ENCODE results near the gene PPM1B.
"Not testable (repeated sequence)": the region's sequence is repeated elsewhere in the genome, so short reads cannot be mapped to it uniquely, and the experiment has no call there.

PPM1B gene

DNA sequence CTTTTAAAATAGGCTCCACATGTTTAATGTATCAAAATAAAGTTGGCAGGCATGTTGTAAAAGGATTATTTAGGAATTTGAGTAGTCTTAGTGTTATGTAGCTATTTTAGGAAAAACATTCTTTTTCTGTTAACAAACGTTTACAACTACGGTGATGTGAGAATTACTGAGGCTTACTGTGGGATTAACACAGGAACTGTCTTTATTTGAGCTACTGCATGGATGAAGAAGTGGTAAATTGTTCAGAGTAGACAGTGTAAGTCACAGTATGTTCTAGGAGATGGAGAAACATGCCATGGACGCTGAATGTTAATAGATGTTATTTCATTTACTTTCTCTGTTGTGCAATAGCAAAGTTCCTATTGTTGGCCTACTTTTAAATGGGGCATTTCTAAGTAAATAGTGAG, 1.6 kb downstream of the PPM1B start:
- H3K18ac ChIP-seq (ENCODE audit: low read length), result no peak overlapping the region
- H4K8ac ChIP-seq (ENCODE audit: low read depth, low read length), result no peak overlapping the region
- H4K91ac ChIP-seq (ENCODE audit: low read depth, low read length), result no peak overlapping the region
- DNase-seq, result peak in 1 of 2 donors; percentile 31
- no peak overlapping the region for H2AFZ ChIP-seq (ENCODE audit: insufficient read depth, low read length, poor library complexity)
- H2BK5ac ChIP-seq (ENCODE audit: low read depth, low read length, poor library complexity), result no peak overlapping the region
- peaks cover 2 to 3% of the 10 kb centered on the region in 2 experiments for H3K36me3 ChIP-seq (ENCODE audit: control insufficient read depth in 1 of 2, insufficient read depth in 2 of 2, low read length in 2 of 2)
- H3K9ac ChIP-seq (ENCODE audit: low read length), result no peak overlapping the region
- peaks cover 15% of the 10 kb centered on the region for H3K79me1 ChIP-seq (ENCODE audit: low read length)
- H2BK120ac ChIP-seq (ENCODE audit: insufficient read depth, low read length, poor library complexity), result no peak overlapping the region
- no peak overlapping the region for H3K27ac ChIP-seq (ENCODE audit: low read depth, low read length)
- H4K12ac ChIP-seq (ENCODE audit: low read depth, low read length), result no peak overlapping the region
- no peak overlapping the region for H3K23ac ChIP-seq (ENCODE audit: low read length)
- peak overlapping the region; percentile 63 for H3K4ac ChIP-seq (ENCODE audit: low read depth, low read length)
- no peak overlapping the region for H3K4me3 ChIP-seq (ENCODE audit: low read depth, low read length)
- peak overlapping the region; percentile 79 for H3K4me2 ChIP-seq (ENCODE audit: low read length)
- no peaks in the 10 kb centered on the region for H3K9me3 ChIP-seq (ENCODE audit: insufficient read depth, low read depth, low read length)
- no peak overlapping the region for H2BK12ac ChIP-seq (ENCODE audit: low read length)
- H3K79me2 ChIP-seq (ENCODE audit: control insufficient read depth, insufficient read depth, low read length, poor library complexity), result peaks cover 18% of the 10 kb centered on the region
- no CpG with 5 or more reads among the region's 3 CpGs for WGBS (ENCODE audit: extremely low coverage, insufficient coverage, insufficient read length)
- no peak overlapping the region for H2AK5ac ChIP-seq (ENCODE audit: low read length)
- no peaks in the 10 kb centered on the region for H3K27me3 ChIP-seq (ENCODE audit: insufficient read depth, low read length)
- no peak overlapping the region for H3K14ac ChIP-seq (ENCODE audit: low read length)
- peaks cover 3 to 8% of the 10 kb centered on the region in 2 experiments for H3K4me1 ChIP-seq (ENCODE audit: control insufficient read depth in 1 of 2, insufficient read depth in 2 of 2, low read length in 2 of 2)

DNA sequence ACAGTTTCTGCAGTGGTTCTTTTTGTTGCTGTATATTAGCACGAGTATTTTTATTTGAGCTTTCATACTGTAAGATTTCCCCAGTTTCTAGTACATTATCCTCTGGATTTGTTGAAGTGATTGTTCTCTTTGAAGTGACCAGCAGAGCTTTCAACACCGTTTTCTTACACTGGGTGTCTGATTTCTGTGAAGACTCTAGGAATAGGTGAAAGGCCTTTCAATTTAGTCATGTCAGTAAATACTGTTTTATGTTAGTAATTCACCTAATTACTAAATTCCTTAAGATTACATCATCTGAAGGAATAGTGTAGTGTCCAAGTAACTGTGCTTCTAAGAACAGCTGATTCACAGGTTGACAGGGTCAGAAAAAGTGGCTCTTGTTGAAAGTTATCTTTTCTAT, 2.3 kb downstream of the PPM1B start:
- Histone ChIP-seq H3K4me1 (ENCODE audit: control insufficient read depth in 1 of 2, insufficient read depth in 2 of 2, low read length in 2 of 2) (peaks cover 3 to 8% of the 10 kb centered on the region in 2 experiments), H3K4me2 (ENCODE audit: low read length) (peak overlapping the region; percentile 24), H4K91ac (ENCODE audit: low read depth, low read length) (no peak overlapping the region), H3K9me3 (ENCODE audit: insufficient read depth, low read depth, low read length) (no peaks in the 10 kb centered on the region), H3K9ac (ENCODE audit: low read length) (no peak overlapping the region), H4K8ac (ENCODE audit: low read depth, low read length) (no peak overlapping the region), H4K12ac (ENCODE audit: low read depth, low read length) (no peak overlapping the region), H3K79me1 (ENCODE audit: low read length) (peaks cover 15% of the 10 kb centered on the region), H2AFZ (ENCODE audit: insufficient read depth, low read length, poor library complexity) (no peak overlapping the region), H3K4ac (ENCODE audit: low read depth, low read length) (no peak overlapping the region), H3K4me3 (ENCODE audit: low read depth, low read length) (no peak overlapping the region), H3K36me3 (ENCODE audit: control insufficient read depth in 1 of 2, insufficient read depth in 2 of 2, low read length in 2 of 2) (peaks cover 2 to 3% of the 10 kb centered on the region in 2 experiments), H2BK120ac (ENCODE audit: insufficient read depth, low read length, poor library complexity) (no peak overlapping the region), H3K23ac (ENCODE audit: low read length) (no peak overlapping the region), H3K14ac (ENCODE audit: low read length) (no peak overlapping the region), H2BK12ac (ENCODE audit: low read length) (no peak overlapping the region), H3K27me3 (ENCODE audit: insufficient read depth, low read length) (no peaks in the 10 kb centered on the region), H3K18ac (ENCODE audit: low read length) (no peak overlapping the region), H2BK5ac (ENCODE audit: low read depth, low read length, poor library complexity) (no peak overlapping the region), H3K27ac (ENCODE audit: low read depth, low read length) (no peak overlapping the region), H3K79me2 (ENCODE audit: control insufficient read depth, insufficient read depth, low read length, poor library complexity) (peaks cover 19% of the 10 kb centered on the region), H2AK5ac (ENCODE audit: low read length) (no peak overlapping the region)
- DNase-seq, result peak; percentile 34 to 75
- WGBS (ENCODE audit: extremely low coverage, insufficient coverage, insufficient read length), result no CpG with 5 or more reads among the region's 2 CpGs

- not testable (repeated sequence) for H3K9ac ChIP-seq (ENCODE audit: low read length); DNase-seq; H3K4me3 ChIP-seq (ENCODE audit: low read depth, low read length); H3K4me2 ChIP-seq (ENCODE audit: low read length); H2BK5ac ChIP-seq (ENCODE audit: low read depth, low read length, poor library complexity); H4K8ac ChIP-seq (ENCODE audit: low read depth, low read length); H2AFZ ChIP-seq (ENCODE audit: insufficient read depth, low read length, poor library complexity); H4K91ac ChIP-seq (ENCODE audit: low read depth, low read length); H2AK5ac ChIP-seq (ENCODE audit: low read length); H3K4me1 ChIP-seq (ENCODE audit: control insufficient read depth in 1 of 2, insufficient read depth in 2 of 2, low read length in 2 of 2); H3K36me3 ChIP-seq (ENCODE audit: control insufficient read depth in 1 of 2, insufficient read depth in 2 of 2, low read length in 2 of 2); H3K23ac ChIP-seq (ENCODE audit: low read length); H4K12ac ChIP-seq (ENCODE audit: low read depth, low read length); H3K14ac ChIP-seq (ENCODE audit: low read length); H2BK120ac ChIP-seq (ENCODE audit: insufficient read depth, low read length, poor library complexity); H3K18ac ChIP-seq (ENCODE audit: low read length); H3K27ac ChIP-seq (ENCODE audit: low read depth, low read length); H3K27me3 ChIP-seq (ENCODE audit: insufficient read depth, low read length); H3K9me3 ChIP-seq (ENCODE audit: insufficient read depth, low read depth, low read length)
- WGBS (ENCODE audit: extremely low coverage, insufficient coverage, insufficient read length), result no CpG with 5 or more reads among the region's 8 CpGs
- peaks cover 15% of the 10 kb centered on the region for H3K79me1 ChIP-seq (ENCODE audit: low read length)
- peak overlapping the region; percentile 38 for H2BK12ac ChIP-seq (ENCODE audit: low read length)
- peaks cover 19% of the 10 kb centered on the region for H3K79me2 ChIP-seq (ENCODE audit: control insufficient read depth, insufficient read depth, low read length, poor library complexity)
- H3K4ac ChIP-seq (ENCODE audit: low read depth, low read length), result peak overlapping the region; percentile 93
These were observed 2.8 kb downstream of the PPM1B start for GRCh38 chr2:44171442-44171841.

- peaks cover 12% of the 10 kb centered on the region for H3K79me1 ChIP-seq (ENCODE audit: low read length)
- no peak overlapping the region for H4K91ac ChIP-seq (ENCODE audit: low read depth, low read length)
- no peak overlapping the region for H3K23ac ChIP-seq (ENCODE audit: low read length)
- no peak overlapping the region for H3K4me2 ChIP-seq (ENCODE audit: low read length)
- peaks cover 19% of the 10 kb centered on the region for H3K79me2 ChIP-seq (ENCODE audit: control insufficient read depth, insufficient read depth, low read length, poor library complexity)
- no peak for DNase-seq
- peak overlapping the region; percentile 62 for H3K18ac ChIP-seq (ENCODE audit: low read length)
- H3K9me3 ChIP-seq (ENCODE audit: insufficient read depth, low read depth, low read length), result no peaks in the 10 kb centered on the region
- no CpG with 5 or more reads among the region's 4 CpGs for WGBS (ENCODE audit: extremely low coverage, insufficient coverage, insufficient read length)
- no peak overlapping the region for H2BK12ac ChIP-seq (ENCODE audit: low read length)
- no peak overlapping the region for H3K4me3 ChIP-seq (ENCODE audit: low read depth, low read length)
- no peak overlapping the region for H3K9ac ChIP-seq (ENCODE audit: low read length)
- H4K12ac ChIP-seq (ENCODE audit: low read depth, low read length), result no peak overlapping the region
- no peak overlapping the region for H2AFZ ChIP-seq (ENCODE audit: insufficient read depth, low read length, poor library complexity)
- H3K27me3 ChIP-seq (ENCODE audit: insufficient read depth, low read length), result no peaks in the 10 kb centered on the region
- H3K27ac ChIP-seq (ENCODE audit: low read depth, low read length), result no peak overlapping the region
- no peak overlapping the region for H2AK5ac ChIP-seq (ENCODE audit: low read length)
- H3K36me3 ChIP-seq (ENCODE audit: control insufficient read depth in 1 of 2, insufficient read depth in 2 of 2, low read length in 2 of 2), result peaks cover 3 to 5% of the 10 kb centered on the region in 2 experiments
- H3K4ac ChIP-seq (ENCODE audit: low read depth, low read length), result peak overlapping the region; percentile 95
- H2BK120ac ChIP-seq (ENCODE audit: insufficient read depth, low read length, poor library complexity), result no peak overlapping the region
- no peak overlapping the region for H3K14ac ChIP-seq (ENCODE audit: low read length)
- peaks cover 3 to 5% of the 10 kb centered on the region in 2 experiments for H3K4me1 ChIP-seq (ENCODE audit: control insufficient read depth in 1 of 2, insufficient read depth in 2 of 2, low read length in 2 of 2)
- no peak overlapping the region for H2BK5ac ChIP-seq (ENCODE audit: low read depth, low read length, poor library complexity)
- H4K8ac ChIP-seq (ENCODE audit: low read depth, low read length), result no peak overlapping the region
These were observed 3.9 kb downstream of the PPM1B start for GRCh38 chr2:44172576-44172975.

Data from trophoblast cell (in vitro differentiated cells and primary cell).